Liver (tissue), 9 donors: ENCODE data around the gene STAP2. TPM values are rescaled to one million over a fixed set of nuclear protein-coding genes. Genes with fewer than 3 reads are reported as not detected.

Experiments
- DNase-seq: peaks from one replicate; pipeline ENCODE4 v3.0.0-alpha.2; 2017; ENCODE audit warnings: low spot score
- H3K27ac ChIP-seq, 2 donors: one replicate each; pipeline ENCODE4 v1.7.0; 2013; ENCODE audit warnings: inconsistent platforms in 2 of 2, low read length in 2 of 2, control low read depth in 1 of 2, low read depth in 1 of 2, mild to moderate bottlenecking in 1 of 2
- H3K27me3 ChIP-seq, 4 donors: one replicate each; pipeline versions ENCODE4 v1.6.1 to v1.7.0; 2013; ENCODE audit warnings: low read length in 3 of 4, inconsistent platforms in 1 of 4, mild to moderate bottlenecking in 1 of 4, moderate library complexity in 1 of 4; ENCODE audit not compliant: control insufficient read depth in 4 of 4, insufficient read depth in 4 of 4
- H3K36me3 ChIP-seq, 4 donors: one replicate each; pipeline versions ENCODE4 v1.6.1 to v1.7.0; 2013; ENCODE audit warnings: low read length in 3 of 4, mild to moderate bottlenecking in 3 of 4, low read depth in 1 of 4, moderate library complexity in 1 of 4; ENCODE audit not compliant: control insufficient read depth in 4 of 4, insufficient read depth in 3 of 4
- H3K4me1 ChIP-seq, 4 donors: one replicate each; pipeline versions ENCODE4 v1.6.1 to v1.7.0; 2013; ENCODE audit warnings: low read length in 3 of 4, mild to moderate bottlenecking in 3 of 4, moderate library complexity in 1 of 4; ENCODE audit not compliant: control insufficient read depth in 4 of 4, insufficient read depth in 4 of 4
- H3K4me3 ChIP-seq, 3 donors: one replicate each; pipeline versions ENCODE4 v1.6.1 to v1.7.0; 2013; ENCODE audit warnings: low read length in 3 of 3, control low read depth in 1 of 3, low read depth in 1 of 3, mild to moderate bottlenecking in 1 of 3
- H3K9ac ChIP-seq, 2 donors: one replicate each; pipeline ENCODE4 v1.7.0; 2013; ENCODE audit warnings: low read length in 2 of 2, mild to moderate bottlenecking in 2 of 2, moderate library complexity in 2 of 2, control low read depth in 1 of 2, low read depth in 1 of 2
- H3K9me3 ChIP-seq, 4 donors: one replicate each; pipeline versions ENCODE4 v1.6.1 to v1.7.0; 2013; ENCODE audit warnings: low read length in 3 of 4; ENCODE audit not compliant: control insufficient read depth in 4 of 4
- ATF3 ChIP-seq: IDR thresholded peaks from 2 replicates; pipeline ENCODE4 v1.6.1; 2016; ENCODE audit warnings: antibody characterized with exemption
- EGR1 ChIP-seq, 2 donors: IDR thresholded peaks; 2 replicates each; pipeline ENCODE4 v1.6.1; 2016 to 2018; ENCODE audit warnings: antibody characterized with exemption in 2 of 2, low read depth in 2 of 2
- FOXA1 ChIP-seq: IDR thresholded peaks from 2 replicates; pipeline ENCODE4 v1.6.1; 2016; ENCODE audit warnings: antibody characterized with exemption
- GABPA ChIP-seq, 2 donors: IDR thresholded peaks in 1 of 2; conservative IDR thresholded peaks in 1 of 2; 2 replicates each; pipeline ENCODE4 v1.6.1; 2016; ENCODE audit warnings: antibody characterized with exemption in 2 of 2, mild to moderate bottlenecking in 1 of 2, moderate library complexity in 1 of 2
- HNF4A ChIP-seq, 2 donors: conservative IDR thresholded peaks; 2 replicates each; pipeline ENCODE4 v1.6.1; 2016; ENCODE audit warnings: antibody characterized with exemption in 2 of 2, mild to moderate bottlenecking in 2 of 2
- HNF4G ChIP-seq: IDR thresholded peaks from 2 replicates; pipeline ENCODE4 v1.6.1; 2016; ENCODE audit warnings: antibody characterized with exemption
- JUND ChIP-seq, 2 donors: IDR thresholded peaks; 2 replicates each; pipeline ENCODE4 v1.6.1; 2016; ENCODE audit warnings: antibody characterized with exemption in 2 of 2
- MAX ChIP-seq: IDR thresholded peaks from 2 replicates; pipeline ENCODE4 v1.6.1; 2016; ENCODE audit warnings: antibody characterized with exemption
- NR2F2 ChIP-seq: IDR thresholded peaks from 2 replicates; pipeline ENCODE4 v1.6.1; 2016; ENCODE audit warnings: antibody characterized with exemption
- RAD21 ChIP-seq, 2 donors: IDR thresholded peaks; 2 replicates each; pipeline ENCODE4 v1.6.1; 2016; ENCODE audit warnings: antibody characterized with exemption in 2 of 2, mild to moderate bottlenecking in 2 of 2
- REST ChIP-seq: IDR thresholded peaks from 2 replicates; pipeline ENCODE4 v1.6.1; 2016; ENCODE audit warnings: antibody characterized with exemption, mild to moderate bottlenecking
- RXRA ChIP-seq, 2 donors: IDR thresholded peaks; 2 replicates each; pipeline ENCODE4 v1.6.1; 2017 to 2018; ENCODE audit warnings: antibody characterized with exemption in 2 of 2, mild to moderate bottlenecking in 1 of 2
- SP1 ChIP-seq: IDR thresholded peaks from 2 replicates; pipeline ENCODE4 v1.6.1; 2018; ENCODE audit warnings: antibody characterized with exemption, mild to moderate bottlenecking
- TAF1 ChIP-seq: conservative IDR thresholded peaks from 2 replicates; pipeline ENCODE4 v1.6.1; 2016; ENCODE audit warnings: antibody characterized with exemption, mild to moderate bottlenecking
- YY1 ChIP-seq: IDR thresholded peaks from 2 replicates; pipeline ENCODE4 v1.6.1; 2016; ENCODE audit warnings: antibody characterized with exemption, mild to moderate bottlenecking
- ZBTB33 ChIP-seq: IDR thresholded peaks from 2 replicates; pipeline ENCODE4 v1.6.1; 2016; ENCODE audit warnings: antibody characterized with exemption
- whole genome bisulfite sequencing: extraction: QIAGEN DNeasy Blood & Tissue Kit; methylation state at CpG from one replicate; pipeline ENCODE4 v1.1.7; 2013; 5-methylcytosine and 5-hydroxymethylcytosine counted together
- polyA plus RNA-seq, 2 donors: library from polyadenylated mRNA; stranded (reverse) in 1 of 2; unstranded in 1 of 2; fragments of 200-250 nt in 1 of 2; fragments of >200 nt in 1 of 2; fragmentation: Nextera tagmentation in 1 of 2; extraction: Ambion mirVana in 1 of 2; gene quantifications; one replicate each; pipeline versions ENCODE4 v1.2.1 to v1.2.3, GENCODE V29; 2013 to 2015
- total RNA-seq, 2 donors: library from RNA; depleted of rRNA; stranded (reverse); fragments of >200 nt; gene quantifications; one replicate each; pipeline ENCODE4 v1.2.3, GENCODE V29; 2014
- TF ChIP-seq, protein P1 (sequence below): fragments of 150-350 bp; IDR thresholded peaks from 2 replicates; pipeline ENCODE4 v1.5.1; 2017; ENCODE audit warnings: improper control_type of control experiment, low read depth, low read length; ENCODE audit not compliant: missing input control
- donor health status: healthy.
- donor health status: healthy.
- donor health status: healthy.
- donor health status: healthy.
- donor health status: healthy.

STAP2 gene
- total and polyA plus RNA-seq, 4 donors = 8.6 to 26.4 (median 24.0) TPM

- Histone ChIP-seq H3K27ac (no peak overlapping the region), H3K9ac (no peak overlapping the region), H3K27me3 (no peaks in the 10 kb centered on the region), H3K9me3 (no peaks in the 10 kb centered on the region), H3K4me1 (peaks cover 0 to 7% (median 0%) of the 10 kb centered on the region in 4 donors), H3K36me3 (peaks cover 2 to 38% (median 18%) of the 10 kb centered on the region in 4 donors), H3K4me3 (no peak overlapping the region)
- TF ChIP-seq REST (no peak), MAX (no peak), ZBTB33 (no peak), ATF3 (no peak), YY1 (no peak), HNF4A (conservative IDR thresholded peaks at IDR 0.05) (no peak), EGR1 (IDR thresholded peaks at IDR 0.05; ENCODE audit: low read depth in 2 of 2) (no peak), SP1 (no peak), JUND (IDR thresholded peaks at IDR 0.05) (no peak), FOXA1 (no peak), RXRA (IDR thresholded peaks at IDR 0.05) (no peak), TAF1 (no peak), HNF4G (no peak), RAD21 (IDR thresholded peaks at IDR 0.05) (no peak), NR2F2 (no peak), GABPA (IDR thresholded peaks at IDR 0.05 in 1 of 2, conservative IDR thresholded peaks at IDR 0.05 in 1 of 2) (no peak)
- TF ChIP-seq, protein P1, sequence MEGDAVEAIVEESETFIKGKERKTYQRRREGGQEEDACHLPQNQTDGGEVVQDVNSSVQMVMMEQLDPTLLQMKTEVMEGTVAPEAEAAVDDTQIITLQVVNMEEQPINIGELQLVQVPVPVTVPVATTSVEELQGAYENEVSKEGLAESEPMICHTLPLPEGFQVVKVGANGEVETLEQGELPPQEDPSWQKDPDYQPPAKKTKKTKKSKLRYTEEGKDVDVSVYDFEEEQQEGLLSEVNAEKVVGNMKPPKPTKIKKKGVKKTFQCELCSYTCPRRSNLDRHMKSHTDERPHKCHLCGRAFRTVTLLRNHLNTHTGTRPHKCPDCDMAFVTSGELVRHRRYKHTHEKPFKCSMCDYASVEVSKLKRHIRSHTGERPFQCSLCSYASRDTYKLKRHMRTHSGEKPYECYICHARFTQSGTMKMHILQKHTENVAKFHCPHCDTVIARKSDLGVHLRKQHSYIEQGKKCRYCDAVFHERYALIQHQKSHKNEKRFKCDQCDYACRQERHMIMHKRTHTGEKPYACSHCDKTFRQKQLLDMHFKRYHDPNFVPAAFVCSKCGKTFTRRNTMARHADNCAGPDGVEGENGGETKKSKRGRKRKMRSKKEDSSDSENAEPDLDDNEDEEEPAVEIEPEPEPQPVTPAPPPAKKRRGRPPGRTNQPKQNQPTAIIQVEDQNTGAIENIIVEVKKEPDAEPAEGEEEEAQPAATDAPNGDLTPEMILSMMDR = no peak
- WGBS = 89% methylated on average over 23 of the region's 23 CpGs
- no peak for DNase-seq
These were observed 18.6 kb upstream of the STAP2 start for GRCh38 chr19:4357095-4357797.
